CD4-positive, alpha-beta T cell treated with Interleukin-12 subunit alpha and Interleukin-12 subunit beta, for 1 hour (primary cell): ENCODE data around the gene CRY1.
A peak's percentile ranks its signal among the peaks of the same experiment; 100 is the strongest.
"Not testable (repeated sequence)": the region's sequence is repeated elsewhere in the genome, so short reads cannot be mapped to it uniquely, and the experiment has no call there.

Experiments used
- DNase-seq: peaks from one replicate; pipeline ENCODE4 v3.0.0-alpha.2; 2020

Gene CRY1

DNA sequence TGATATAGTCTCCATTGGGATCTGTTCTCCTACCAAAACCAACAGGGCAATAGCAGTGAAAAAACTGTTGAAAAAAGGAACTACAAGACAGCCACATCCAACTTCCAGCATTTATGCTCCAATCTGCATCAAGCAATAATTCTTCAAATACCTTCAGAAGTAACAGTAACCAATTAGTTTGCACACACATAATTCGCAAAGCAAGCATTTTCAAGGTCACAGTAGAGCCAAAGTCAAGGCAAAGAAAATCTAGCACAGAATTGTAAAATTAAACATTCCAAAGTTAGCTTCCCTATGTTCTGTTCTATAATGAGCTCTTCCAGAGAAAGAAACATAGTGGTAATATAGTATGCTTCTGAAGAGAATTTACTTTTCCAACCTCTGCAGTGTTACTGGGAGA lies 95.4 kb downstream of the CRY1 start:
- no peak for DNase-seq

GRCh38 chr12:106996102-106996501 lies 97.2 kb downstream of the CRY1 start:
- DNase-seq = not testable (repeated sequence)

GRCh38 chr12:106994579-106995220 lies 98.6 kb downstream of the CRY1 start:
- no peak for DNase-seq

DNA sequence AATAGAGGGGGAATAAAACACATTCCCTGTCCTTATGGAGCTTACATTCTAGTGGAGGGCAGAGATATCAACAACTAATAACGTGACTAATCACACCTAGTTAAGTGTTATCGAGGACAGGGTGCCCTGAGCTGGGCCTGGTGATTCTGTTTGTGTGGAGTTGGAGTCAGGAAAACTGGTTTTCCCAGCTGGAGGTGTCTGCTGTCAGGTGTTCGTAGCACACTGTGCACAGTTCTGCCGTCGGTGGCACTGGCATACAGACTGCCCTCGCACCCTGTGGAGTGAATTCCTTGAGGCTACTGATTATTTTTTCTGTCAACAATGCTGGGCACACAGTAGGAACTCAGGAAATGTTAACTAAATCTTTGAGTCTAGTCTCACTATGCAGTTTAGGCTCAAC lies 105.5 kb downstream of the CRY1 start:
- no peak for DNase-seq

DNA sequence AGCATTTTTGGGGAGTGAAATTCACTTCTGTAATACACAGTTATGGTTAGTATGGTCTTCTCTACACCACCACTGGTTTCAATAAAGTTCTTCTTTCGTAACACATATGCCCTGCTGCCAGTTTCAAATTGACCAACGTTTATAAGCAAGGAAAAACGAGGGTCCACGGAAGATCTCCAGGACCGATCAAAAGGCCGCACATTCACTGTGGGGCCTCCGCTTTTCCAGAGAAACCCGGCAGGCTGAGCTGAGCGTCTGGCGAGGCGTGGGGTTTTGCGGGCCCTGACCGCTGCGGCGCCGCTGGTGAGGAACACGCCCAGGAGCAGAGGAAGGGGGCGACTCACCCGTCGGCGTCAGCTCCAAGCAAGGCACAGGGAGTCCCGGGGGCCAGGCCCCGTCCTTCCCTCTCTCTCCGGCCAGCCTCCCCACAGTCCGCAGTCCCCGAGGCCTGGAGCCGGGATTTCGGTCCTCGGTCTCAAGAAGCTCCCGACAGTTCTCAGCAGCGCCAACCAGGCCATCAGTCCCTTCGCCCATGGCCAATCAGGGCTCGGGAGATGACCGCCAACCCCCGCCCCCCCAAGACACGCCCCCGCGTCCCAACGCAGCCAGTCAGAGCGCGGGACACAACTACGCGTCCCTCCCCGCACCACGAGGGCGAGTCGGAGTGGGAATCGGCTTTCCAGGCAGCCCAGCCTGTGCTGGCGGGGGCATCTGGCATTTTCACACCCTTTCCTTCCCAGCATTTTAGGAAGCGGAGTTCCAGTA lies 106.5 kb downstream of the CRY1 start, which contains the start of gene MTERF2:
MTERF2 (minus strand) TSS at position 522 of the 765 bp plus-strand sequence. CDS start 8,432 bp downstream, outside the sequence.
- peak; percentile 81 for DNase-seq

GRCh38 chr12:106986135-106986534 lies 107.2 kb downstream of the CRY1 start:
- DNase-seq = no peak

GRCh38 chr12:106985479-106985878 lies 107.9 kb downstream of the CRY1 start:
- no peak for DNase-seq

- peak; percentile 4 for DNase-seq
Observed at GRCh38 chr12:106984588-106985137, 108.7 kb downstream of the CRY1 start.

GRCh38 chr12:106982229-106982628 lies 111.1 kb downstream of the CRY1 start:
- no peak for DNase-seq

DNA sequence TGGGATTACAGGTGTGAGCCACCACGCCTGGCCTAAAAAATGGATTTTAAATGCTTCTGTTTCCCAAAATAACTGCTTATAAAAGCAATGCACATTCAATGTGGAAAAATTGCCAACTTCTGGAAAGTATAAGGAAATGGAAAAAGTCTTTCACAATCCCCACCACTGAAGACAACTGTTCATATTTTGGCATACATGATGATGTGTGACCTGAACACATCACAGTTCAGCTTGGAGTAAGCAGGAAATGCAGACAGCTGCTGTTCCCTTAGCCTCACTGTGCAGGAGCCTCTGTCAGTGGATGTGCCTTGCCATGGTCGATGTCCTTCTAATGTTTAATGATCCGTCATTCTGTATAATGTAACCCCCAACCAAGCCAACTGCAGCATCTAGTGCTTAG lies 111.6 kb downstream of the CRY1 start:
- DNase-seq = no peak

- DNase-seq = no peak
Observed at GRCh38 chr12:106980944-106981343, 112.4 kb downstream of the CRY1 start.

- DNase-seq = no peak
Observed at GRCh38 chr12:106978035-106978800, 115.1 kb downstream of the CRY1 start.

GRCh38 chr12:106976668-106977067 lies 116.7 kb downstream of the CRY1 start:
- DNase-seq = no peak

- DNase-seq = no peak
Observed at GRCh38 chr12:106975993-106976658, 117.2 kb downstream of the CRY1 start.

- no peak for DNase-seq
Observed at GRCh38 chr12:106975098-106975497, 118.3 kb downstream of the CRY1 start.

- DNase-seq = no peak
Observed at GRCh38 chr12:106974511-106974910, 118.8 kb downstream of the CRY1 start.

DNA sequence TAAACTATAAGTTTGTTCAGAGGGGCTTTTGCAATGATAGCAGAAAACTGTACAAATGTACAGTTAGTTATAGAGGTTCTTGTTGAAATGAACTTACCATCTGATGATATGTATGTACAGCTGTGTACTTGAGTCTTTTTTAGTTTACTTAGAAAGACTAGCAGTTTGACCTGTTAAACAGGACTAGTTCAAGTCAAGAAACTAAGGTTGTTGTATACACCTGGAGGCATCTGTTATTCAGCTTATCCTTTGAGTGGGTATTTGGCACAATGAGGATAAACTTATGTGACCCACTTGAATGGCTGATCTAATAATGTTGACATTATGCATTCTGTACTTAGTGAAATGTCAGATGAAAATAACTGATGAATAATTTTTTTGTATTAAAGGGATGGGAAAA lies 119.8 kb downstream of the CRY1 start:
- no peak for DNase-seq

DNA sequence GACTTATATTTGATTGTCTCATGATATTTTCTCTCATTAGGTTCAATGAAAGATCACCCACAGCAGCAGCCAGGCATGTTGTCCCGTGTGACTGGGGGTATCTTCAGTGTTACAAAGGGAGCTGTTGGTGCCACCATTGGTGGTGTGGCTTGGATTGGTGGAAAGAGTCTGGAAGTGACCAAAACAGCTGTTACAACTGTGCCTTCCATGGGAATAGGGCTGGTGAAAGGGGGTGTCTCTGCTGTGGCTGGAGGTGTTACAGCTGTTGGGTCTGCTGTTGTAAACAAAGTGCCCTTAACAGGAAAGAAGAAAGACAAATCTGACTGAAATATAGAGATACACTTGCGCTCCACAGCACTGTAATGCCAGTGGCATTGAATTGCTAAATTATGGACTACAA lies 122.3 kb downstream of the CRY1 start:
- no peak for DNase-seq

GRCh38 chr12:106964526-106964925 lies 128.8 kb downstream of the CRY1 start:
- no peak for DNase-seq

DNA sequence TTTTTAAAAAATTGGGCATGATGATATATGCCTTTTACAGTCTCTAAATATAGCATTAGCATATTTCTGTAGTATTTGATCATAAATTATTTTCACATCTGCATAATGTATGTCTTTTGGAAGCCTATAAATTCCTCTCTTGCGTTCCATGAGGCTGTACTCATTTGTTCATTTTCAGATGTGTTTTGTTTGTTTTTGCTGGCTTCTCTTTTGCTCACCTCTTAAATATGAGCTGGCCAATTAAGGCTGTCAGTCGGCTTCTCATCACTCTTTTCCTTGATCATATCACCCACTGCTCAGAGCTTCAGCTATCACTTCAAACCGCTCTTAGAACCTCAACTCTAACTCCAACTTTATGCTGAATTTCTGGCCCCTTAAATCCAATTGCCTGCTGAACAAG lies 131.1 kb downstream of the CRY1 start:
- no peak for DNase-seq

GRCh38 chr12:106960443-106960842 lies 132.9 kb downstream of the CRY1 start:
- DNase-seq = no peak

GRCh38 chr12:106957583-106957982 lies 135.8 kb downstream of the CRY1 start:
- DNase-seq = no peak

DNA sequence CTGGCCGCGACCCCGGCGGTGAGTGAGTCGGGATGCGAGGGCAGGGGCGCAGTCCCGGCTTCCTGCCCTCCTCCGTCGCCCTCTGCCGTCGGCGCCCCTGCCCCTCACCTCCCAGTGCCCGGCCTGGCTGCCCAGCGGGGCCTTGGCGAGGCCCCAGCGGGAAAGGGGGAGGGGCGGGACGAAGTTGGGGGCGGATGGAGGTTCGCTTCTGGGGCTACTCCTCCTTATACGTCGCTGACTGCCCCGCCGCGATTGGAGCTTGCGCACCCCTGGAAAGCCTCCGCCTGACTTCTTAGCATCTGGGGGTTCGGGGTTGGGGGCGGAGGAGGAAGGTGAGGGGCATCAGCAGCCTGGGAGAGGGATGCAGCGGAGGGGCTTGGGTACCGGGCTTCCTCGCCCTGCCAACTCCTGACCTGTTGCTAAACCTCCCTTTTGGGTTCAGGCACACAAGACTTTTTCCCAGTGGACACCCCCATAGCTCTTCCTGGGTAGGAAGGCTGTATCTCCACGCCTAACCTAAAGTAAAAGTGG lies 137.2 kb downstream of the CRY1 start:
- peak; percentile 59 for DNase-seq
